OCI-LY3 (cell line): ENCODE data around the gene ARNT2.
A peak's percentile ranks its signal among the peaks of the same experiment; 100 is the strongest.

Source experiments
- H2AFZ ChIP-seq: fragments of 200-600, 300-600 bp; shearing (Covaris generic); 2 replicates; pipeline ENCODE4 v1.6.0; 2014; ENCODE audit warnings: antibody characterized with exemption, low read depth, low read length
- H3K27ac ChIP-seq: fragments of 200-600, 300-600 bp; sonication (generic); 2 replicates; pipeline ENCODE4 v1.5.1; 2014; ENCODE audit warnings: mild to moderate bottlenecking, low read length, moderate library complexity, mixed read lengths
- H3K27me3 ChIP-seq: fragments of 200-600, 300-600 bp; sonication (generic); 2 replicates; pipeline ENCODE4 v1.6.1; 2014; ENCODE audit warnings: low read depth, low read length, mixed read lengths
- H3K36me3 ChIP-seq: fragments of 200-600, 300-600 bp; sonication (generic); replicated peaks from 2 replicates; pipeline ENCODE3; 2014; ENCODE audit warnings: low read depth, low read length, mixed read lengths
- H3K4me1 ChIP-seq: fragments of 300-600, 200-600 bp; sonication (generic); 2 replicates; pipeline ENCODE4 v1.6.1; 2014; ENCODE audit warnings: low read length, mixed read lengths
- H3K4me2 ChIP-seq: fragments of 200-600, 300-600 bp; sonication (generic); 2 replicates; pipeline ENCODE4 v1.6.1; 2014; ENCODE audit warnings: low read length, mixed read lengths
- H3K4me3 ChIP-seq: fragments of 300-600, 200-600 bp; sonication (generic); 2 replicates; pipeline ENCODE4 v1.5.1; 2014; ENCODE audit warnings: antibody characterized with exemption, mild to moderate bottlenecking, low read length, moderate library complexity
- H3K79me2 ChIP-seq: fragments of 300-600, 200-600 bp; shearing (Covaris generic); 2 replicates; pipeline ENCODE4 v1.6.1; 2014; ENCODE audit warnings: mild to moderate bottlenecking, low read length, mixed read lengths
- H3K9ac ChIP-seq: fragments of 300-600, 200-600 bp; shearing (Covaris generic); 2 replicates; pipeline ENCODE4 v1.6.0; 2014; ENCODE audit warnings: mild to moderate bottlenecking, low read length, moderate library complexity
- H3K9me3 ChIP-seq: fragments of 200-600, 300-600 bp; shearing (Covaris generic); 2 replicates; pipeline ENCODE4 v1.6.1; 2014; ENCODE audit warnings: low read length, mixed read lengths; ENCODE audit not compliant: insufficient read depth
- H4K20me1 ChIP-seq: fragments of 200-600, 300-600 bp; sonication (generic); 2 replicates; pipeline ENCODE4 v1.6.1; 2016; ENCODE audit warnings: low read length, mixed read lengths; ENCODE audit not compliant: insufficient read depth
- EZH2phosphoT487 ChIP-seq: fragments of 200-600 bp; shearing (Covaris generic); IDR thresholded peaks from 2 replicates; pipeline ENCODE4 v1.6.1; 2018; ENCODE audit warnings: antibody characterized with exemption, mixed run types, low read depth
- TF ChIP-seq, protein P1 (sequence below): fragments of 200-600, 300-600 bp; sonication (generic); IDR thresholded peaks from 2 replicates; pipeline ENCODE4 v1.5.1; 2014; ENCODE audit warnings: antibody characterized with exemption, low read length, low read depth

Gene ARNT2

DNA sequence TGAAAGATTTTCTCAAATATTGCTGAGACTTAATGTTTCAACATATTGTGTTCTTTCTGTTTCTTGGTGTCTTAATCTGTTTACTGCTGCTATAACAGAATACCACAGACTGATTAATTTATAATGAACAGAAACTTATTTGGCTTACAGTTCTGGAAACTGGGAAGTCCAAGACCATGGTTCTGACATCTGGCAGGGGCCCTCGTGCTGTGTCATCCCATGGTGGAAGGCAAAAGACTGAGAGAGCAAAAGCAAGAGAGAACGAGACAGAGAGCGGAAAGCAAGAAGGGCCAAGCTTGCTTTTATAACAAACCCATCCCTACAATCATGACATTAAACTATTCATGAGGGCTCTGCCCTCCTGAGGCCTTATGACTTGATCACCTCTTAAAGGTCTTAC, 88.7 kb downstream of the ARNT2 start:
- no peaks in the 10 kb centered on the region for H4K20me1 ChIP-seq
- no peak overlapping the region for H3K4me3 ChIP-seq
- no peak overlapping the region for H3K27ac ChIP-seq
- peaks cover 46% of the 10 kb centered on the region for H3K4me1 ChIP-seq
- H3K9ac ChIP-seq: no peak overlapping the region
- peaks cover 6% of the 10 kb centered on the region; the same call in 1 of the 2 replicates for H3K9me3 ChIP-seq
- TF ChIP-seq, protein P1, sequence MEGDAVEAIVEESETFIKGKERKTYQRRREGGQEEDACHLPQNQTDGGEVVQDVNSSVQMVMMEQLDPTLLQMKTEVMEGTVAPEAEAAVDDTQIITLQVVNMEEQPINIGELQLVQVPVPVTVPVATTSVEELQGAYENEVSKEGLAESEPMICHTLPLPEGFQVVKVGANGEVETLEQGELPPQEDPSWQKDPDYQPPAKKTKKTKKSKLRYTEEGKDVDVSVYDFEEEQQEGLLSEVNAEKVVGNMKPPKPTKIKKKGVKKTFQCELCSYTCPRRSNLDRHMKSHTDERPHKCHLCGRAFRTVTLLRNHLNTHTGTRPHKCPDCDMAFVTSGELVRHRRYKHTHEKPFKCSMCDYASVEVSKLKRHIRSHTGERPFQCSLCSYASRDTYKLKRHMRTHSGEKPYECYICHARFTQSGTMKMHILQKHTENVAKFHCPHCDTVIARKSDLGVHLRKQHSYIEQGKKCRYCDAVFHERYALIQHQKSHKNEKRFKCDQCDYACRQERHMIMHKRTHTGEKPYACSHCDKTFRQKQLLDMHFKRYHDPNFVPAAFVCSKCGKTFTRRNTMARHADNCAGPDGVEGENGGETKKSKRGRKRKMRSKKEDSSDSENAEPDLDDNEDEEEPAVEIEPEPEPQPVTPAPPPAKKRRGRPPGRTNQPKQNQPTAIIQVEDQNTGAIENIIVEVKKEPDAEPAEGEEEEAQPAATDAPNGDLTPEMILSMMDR: no peak
- H3K79me2 ChIP-seq: no peaks in the 10 kb centered on the region
- H2AFZ ChIP-seq: no peak overlapping the region
- no peaks in the 10 kb centered on the region for H3K27me3 ChIP-seq
- no peak overlapping the region for H3K4me2 ChIP-seq
- peaks cover 16% of the 10 kb centered on the region for H3K36me3 ChIP-seq

DNA sequence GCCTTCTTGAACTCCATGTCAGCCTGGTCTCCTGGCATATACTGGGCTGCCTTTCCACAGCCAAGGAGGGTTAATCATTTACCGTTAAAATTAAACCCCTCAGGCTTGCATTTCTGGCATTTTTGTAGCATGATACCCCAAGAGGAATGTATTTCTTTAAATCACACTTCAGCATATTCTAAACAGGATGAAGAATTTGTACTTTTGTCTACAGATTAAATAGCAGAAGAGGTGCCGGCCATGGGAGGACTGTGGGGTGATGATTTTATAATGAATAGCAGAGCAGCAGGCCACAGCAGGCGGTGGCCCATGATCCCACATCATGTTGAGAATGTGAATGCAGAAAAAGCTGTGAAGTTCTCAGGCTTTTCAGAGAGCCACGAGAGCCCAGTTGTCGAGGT, 90.2 kb downstream of the ARNT2 start:
- TF ChIP-seq, protein P1: no peak
- TF ChIP-seq EZH2phosphoT487: no peak
- Histone ChIP-seq H3K27ac (peak overlapping the region; percentile 19; the same call in 1 of the 2 replicates), H3K4me2 (peak overlapping the region; percentile 5; the same call in 1 of the 2 replicates), H3K4me3 (no peak overlapping the region), H3K36me3 (peaks cover 16% of the 10 kb centered on the region), H4K20me1 (no peaks in the 10 kb centered on the region), H3K4me1 (peaks cover 46% of the 10 kb centered on the region), H3K9me3 (peaks cover 6% of the 10 kb centered on the region; the same call in 1 of the 2 replicates), H3K9ac (no peak overlapping the region), H3K79me2 (no peaks in the 10 kb centered on the region), H3K27me3 (no peaks in the 10 kb centered on the region), H2AFZ (no peak overlapping the region)

DNA sequence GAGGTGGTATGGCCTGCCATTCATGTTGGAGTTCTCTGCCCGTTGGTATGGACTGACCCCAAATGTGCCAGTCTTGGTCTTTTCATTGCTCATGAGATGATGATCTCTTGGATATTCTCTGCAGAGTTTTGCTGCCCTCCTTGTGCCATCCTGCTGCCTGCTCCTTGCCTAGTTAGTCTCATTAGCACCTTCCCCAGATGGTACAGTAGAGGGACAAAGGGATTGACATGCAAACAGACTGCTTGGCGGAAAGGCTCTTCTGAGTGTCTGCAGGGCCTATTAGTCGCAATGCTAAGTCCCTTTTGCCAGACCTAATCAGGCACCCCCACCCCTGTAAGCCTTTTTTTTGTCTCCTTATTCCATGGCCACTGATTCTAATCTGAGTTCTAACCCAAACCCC, 90.6 kb downstream of the ARNT2 start:
- H4K20me1 ChIP-seq: no peaks in the 10 kb centered on the region
- no peak overlapping the region; the same call in 1 of the 2 replicates for H3K27ac ChIP-seq
- no peaks in the 10 kb centered on the region for H3K27me3 ChIP-seq
- no peaks in the 10 kb centered on the region for H3K79me2 ChIP-seq
- TF ChIP-seq EZH2phosphoT487: no peak
- TF ChIP-seq, protein P1: no peak
- H3K9me3 ChIP-seq: peaks cover 6% of the 10 kb centered on the region; the same call in 1 of the 2 replicates
- H3K4me3 ChIP-seq: no peak overlapping the region
- H3K4me2 ChIP-seq: no peak overlapping the region
- H3K4me1 ChIP-seq: peaks cover 46% of the 10 kb centered on the region
- no peak overlapping the region for H3K9ac ChIP-seq
- no peak overlapping the region for H2AFZ ChIP-seq
- peaks cover 16% of the 10 kb centered on the region for H3K36me3 ChIP-seq

DNA sequence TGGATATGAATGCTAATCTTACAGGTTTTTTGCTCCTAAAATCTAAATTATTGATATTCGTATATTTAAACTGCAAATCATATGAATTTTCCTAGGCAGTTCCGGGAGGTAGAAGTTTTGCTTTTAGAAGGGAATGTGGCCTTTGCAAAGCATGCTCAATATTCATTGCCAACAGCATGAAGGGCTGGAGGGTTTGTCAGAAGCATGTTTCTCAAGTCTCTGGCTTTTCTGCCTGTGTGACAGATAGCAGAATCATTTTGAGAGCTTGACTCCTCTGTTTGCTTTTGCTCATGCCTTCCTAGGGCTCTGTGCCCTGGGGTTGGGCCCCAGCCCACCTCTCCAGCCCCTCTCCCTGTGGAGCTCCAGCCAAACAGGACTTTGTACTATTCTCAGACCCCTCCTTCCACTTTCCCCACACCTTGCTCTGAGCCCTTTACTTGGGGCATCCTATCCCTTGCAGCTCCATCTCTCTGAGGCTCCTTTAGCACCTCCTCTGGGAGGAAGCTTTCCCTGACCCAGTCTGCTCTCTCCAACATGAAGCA, 91.3 kb downstream of the ARNT2 start:
- no peaks in the 10 kb centered on the region for H4K20me1 ChIP-seq
- TF ChIP-seq, protein P1: no peak
- no peak for TF ChIP-seq EZH2phosphoT487
- no peak overlapping the region for H3K9ac ChIP-seq
- no peak overlapping the region for H2AFZ ChIP-seq
- no peak overlapping the region for H3K4me3 ChIP-seq
- no peaks in the 10 kb centered on the region for H3K79me2 ChIP-seq
- H3K4me2 ChIP-seq: no peak overlapping the region
- peaks cover 41% of the 10 kb centered on the region for H3K4me1 ChIP-seq
- H3K27me3 ChIP-seq: no peaks in the 10 kb centered on the region
- H3K9me3 ChIP-seq: peaks cover 6% of the 10 kb centered on the region; the same call in 1 of the 2 replicates
- H3K27ac ChIP-seq: no peak overlapping the region
- H3K36me3 ChIP-seq: peaks cover 14% of the 10 kb centered on the region
